ENCODE measurements around the gene MICAL3.

The MICAL3 gene

GRCh38 chr22:17815703-17816254 is 208.6 kb downstream of the MICAL3 start:
- TF ChIP-seq, protein P1, sequence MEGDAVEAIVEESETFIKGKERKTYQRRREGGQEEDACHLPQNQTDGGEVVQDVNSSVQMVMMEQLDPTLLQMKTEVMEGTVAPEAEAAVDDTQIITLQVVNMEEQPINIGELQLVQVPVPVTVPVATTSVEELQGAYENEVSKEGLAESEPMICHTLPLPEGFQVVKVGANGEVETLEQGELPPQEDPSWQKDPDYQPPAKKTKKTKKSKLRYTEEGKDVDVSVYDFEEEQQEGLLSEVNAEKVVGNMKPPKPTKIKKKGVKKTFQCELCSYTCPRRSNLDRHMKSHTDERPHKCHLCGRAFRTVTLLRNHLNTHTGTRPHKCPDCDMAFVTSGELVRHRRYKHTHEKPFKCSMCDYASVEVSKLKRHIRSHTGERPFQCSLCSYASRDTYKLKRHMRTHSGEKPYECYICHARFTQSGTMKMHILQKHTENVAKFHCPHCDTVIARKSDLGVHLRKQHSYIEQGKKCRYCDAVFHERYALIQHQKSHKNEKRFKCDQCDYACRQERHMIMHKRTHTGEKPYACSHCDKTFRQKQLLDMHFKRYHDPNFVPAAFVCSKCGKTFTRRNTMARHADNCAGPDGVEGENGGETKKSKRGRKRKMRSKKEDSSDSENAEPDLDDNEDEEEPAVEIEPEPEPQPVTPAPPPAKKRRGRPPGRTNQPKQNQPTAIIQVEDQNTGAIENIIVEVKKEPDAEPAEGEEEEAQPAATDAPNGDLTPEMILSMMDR (IDR thresholded peaks at IDR 0.05; ENCODE audit: low read depth, low read length, missing control alignments) = no peak
- H3K4me3 ChIP-seq (replicated peaks; ENCODE audit: low read depth, low read length) = no peak overlapping the region
- DNase-seq (ENCODE audit: extremely low read depth, low read depth) = no peak

DNA sequence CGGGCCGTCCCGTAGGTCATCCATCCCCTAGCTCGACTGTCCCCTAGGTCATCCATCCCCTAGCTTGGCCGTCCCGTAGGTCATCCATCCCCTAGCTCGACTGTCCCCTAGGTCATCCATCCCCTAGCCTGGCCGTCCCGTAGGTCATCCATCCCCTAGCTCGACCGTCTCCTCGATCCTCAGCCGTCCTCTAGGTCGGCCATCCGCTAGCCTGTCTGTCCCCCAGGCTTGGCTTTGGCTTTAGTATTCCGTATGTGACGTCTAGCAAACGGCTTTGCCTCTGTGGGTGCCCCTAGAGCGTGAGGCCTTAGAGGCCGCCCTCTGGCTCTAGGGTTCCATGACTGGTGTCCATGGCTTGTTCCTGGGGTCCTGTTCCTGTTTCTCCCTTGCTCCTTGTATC is 209.5 kb downstream of the MICAL3 start:
- no peak for DNase-seq (ENCODE audit: extremely low read depth, low read depth)
- H3K4me3 ChIP-seq (replicated peaks; ENCODE audit: low read depth, low read length) = no peak overlapping the region
- TF ChIP-seq, protein P1 (IDR thresholded peaks at IDR 0.05; ENCODE audit: low read depth, low read length, missing control alignments) = no peak

GRCh38 chr22:17814084-17814483 is 210.3 kb downstream of the MICAL3 start:
- TF ChIP-seq, protein P1 (IDR thresholded peaks at IDR 0.05; ENCODE audit: low read depth, low read length, missing control alignments) = no peak
- no peak for DNase-seq (ENCODE audit: extremely low read depth, low read depth)
- H3K4me3 ChIP-seq (replicated peaks; ENCODE audit: low read depth, low read length) = no peak overlapping the region

DNA sequence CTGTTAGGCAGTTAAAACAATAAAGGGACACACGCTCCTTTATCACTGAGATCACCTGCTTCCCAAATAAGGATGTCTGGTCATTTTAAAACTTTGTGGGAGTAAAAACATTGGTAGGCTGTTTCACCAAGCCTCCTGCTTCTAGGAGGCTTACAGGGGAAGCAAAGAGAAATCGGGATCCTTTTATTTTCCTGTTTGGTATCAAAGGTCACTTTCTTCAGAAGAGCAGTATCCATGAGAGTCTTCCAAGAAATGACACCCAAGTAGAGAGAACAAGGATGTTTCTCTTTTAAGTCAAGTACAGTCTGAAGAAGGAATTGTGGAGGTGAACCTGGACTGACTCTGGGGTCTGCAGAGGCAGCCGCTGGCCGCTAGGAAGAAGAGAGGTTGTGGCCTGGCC is 213.2 kb downstream of the MICAL3 start:
- TF ChIP-seq, protein P1 (IDR thresholded peaks at IDR 0.05; ENCODE audit: low read depth, low read length, missing control alignments) = no peak

GRCh38 chr22:17810570-17811116 is 213.7 kb downstream of the MICAL3 start:
- TF ChIP-seq, protein P1 (IDR thresholded peaks at IDR 0.05; ENCODE audit: low read depth, low read length, missing control alignments) = no peak

More for the DNA sequence above, 213.2 kb downstream of the MICAL3 start:
- DNase-seq (ENCODE audit: extremely low read depth, low read depth) = no peak
- no peak overlapping the region for H3K4me3 ChIP-seq (replicated peaks; ENCODE audit: low read depth, low read length)

GRCh38 chr22:17808693-17809403 is 215.5 kb downstream of the MICAL3 start:
- no peak overlapping the region for H3K4me3 ChIP-seq (replicated peaks; ENCODE audit: low read depth, low read length)
- no peak for DNase-seq (ENCODE audit: extremely low read depth, low read depth)
- TF ChIP-seq, protein P1 (IDR thresholded peaks at IDR 0.05; ENCODE audit: low read depth, low read length, missing control alignments) = no peak

More at GRCh38 chr22:17810570-17811116, 213.7 kb downstream of the MICAL3 start:
- DNase-seq (ENCODE audit: extremely low read depth, low read depth) = no peak
- H3K4me3 ChIP-seq (replicated peaks; ENCODE audit: low read depth, low read length) = no peak overlapping the region

All from HFF-Myc (cell line).